Liver (tissue), 9 donors: Measurements from ENCODE around the gene ZFAND2A. TPM values are rescaled to one million over a fixed set of nuclear protein-coding genes. Genes with fewer than 3 reads are reported as not detected.
"Not testable (repeated sequence)": the region's sequence is repeated elsewhere in the genome, so short reads cannot be mapped to it uniquely, and the experiment has no call there.

Experiments used
- DNase-seq: peaks from one replicate; pipeline ENCODE4 v3.0.0-alpha.2; 2017; ENCODE audit warnings: low spot score
- H3K27ac ChIP-seq, 2 donors: one replicate each; pipeline ENCODE4 v1.7.0; 2013; ENCODE audit warnings: inconsistent platforms in 2 of 2, low read length in 2 of 2, control low read depth in 1 of 2, low read depth in 1 of 2, mild to moderate bottlenecking in 1 of 2
- H3K27me3 ChIP-seq, 4 donors: one replicate each; pipeline versions ENCODE4 v1.6.1 to v1.7.0; 2013; ENCODE audit warnings: low read length in 3 of 4, inconsistent platforms in 1 of 4, mild to moderate bottlenecking in 1 of 4, moderate library complexity in 1 of 4; ENCODE audit not compliant: control insufficient read depth in 4 of 4, insufficient read depth in 4 of 4
- H3K36me3 ChIP-seq, 4 donors: one replicate each; pipeline versions ENCODE4 v1.6.1 to v1.7.0; 2013; ENCODE audit warnings: low read length in 3 of 4, mild to moderate bottlenecking in 3 of 4, low read depth in 1 of 4, moderate library complexity in 1 of 4; ENCODE audit not compliant: control insufficient read depth in 4 of 4, insufficient read depth in 3 of 4
- H3K4me1 ChIP-seq, 4 donors: one replicate each; pipeline versions ENCODE4 v1.6.1 to v1.7.0; 2013; ENCODE audit warnings: low read length in 3 of 4, mild to moderate bottlenecking in 3 of 4, moderate library complexity in 1 of 4; ENCODE audit not compliant: control insufficient read depth in 4 of 4, insufficient read depth in 4 of 4
- H3K4me3 ChIP-seq, 3 donors: one replicate each; pipeline versions ENCODE4 v1.6.1 to v1.7.0; 2013; ENCODE audit warnings: low read length in 3 of 3, control low read depth in 1 of 3, low read depth in 1 of 3, mild to moderate bottlenecking in 1 of 3
- H3K9ac ChIP-seq, 2 donors: one replicate each; pipeline ENCODE4 v1.7.0; 2013; ENCODE audit warnings: low read length in 2 of 2, mild to moderate bottlenecking in 2 of 2, moderate library complexity in 2 of 2, control low read depth in 1 of 2, low read depth in 1 of 2
- H3K9me3 ChIP-seq, 4 donors: one replicate each; pipeline versions ENCODE4 v1.6.1 to v1.7.0; 2013; ENCODE audit warnings: low read length in 3 of 4; ENCODE audit not compliant: control insufficient read depth in 4 of 4
- ATF3 ChIP-seq: IDR thresholded peaks from 2 replicates; pipeline ENCODE4 v1.6.1; 2016; ENCODE audit warnings: antibody characterized with exemption
- CTCF ChIP-seq: fragments of 150-350 bp; IDR thresholded peaks from 2 replicates; pipeline ENCODE4 v1.5.1; 2017; ENCODE audit warnings: improper control_type of control experiment, low read depth, low read length; ENCODE audit not compliant: missing input control
- EGR1 ChIP-seq, 2 donors: IDR thresholded peaks; 2 replicates each; pipeline ENCODE4 v1.6.1; 2016 to 2018; ENCODE audit warnings: antibody characterized with exemption in 2 of 2, low read depth in 2 of 2
- FOXA2 ChIP-seq: IDR thresholded peaks from 2 replicates; pipeline ENCODE4 v1.6.1; 2016; ENCODE audit warnings: antibody characterized with exemption
- GABPA ChIP-seq, 2 donors: IDR thresholded peaks in 1 of 2; conservative IDR thresholded peaks in 1 of 2; 2 replicates each; pipeline ENCODE4 v1.6.1; 2016; ENCODE audit warnings: antibody characterized with exemption in 2 of 2, mild to moderate bottlenecking in 1 of 2, moderate library complexity in 1 of 2
- HNF4A ChIP-seq, 2 donors: conservative IDR thresholded peaks; 2 replicates each; pipeline ENCODE4 v1.6.1; 2016; ENCODE audit warnings: antibody characterized with exemption in 2 of 2, mild to moderate bottlenecking in 2 of 2
- MAX ChIP-seq: IDR thresholded peaks from 2 replicates; pipeline ENCODE4 v1.6.1; 2016; ENCODE audit warnings: antibody characterized with exemption
- SP1 ChIP-seq: IDR thresholded peaks from 2 replicates; pipeline ENCODE4 v1.6.1; 2018; ENCODE audit warnings: antibody characterized with exemption, mild to moderate bottlenecking
- TAF1 ChIP-seq: conservative IDR thresholded peaks from 2 replicates; pipeline ENCODE4 v1.6.1; 2016; ENCODE audit warnings: antibody characterized with exemption, mild to moderate bottlenecking
- YY1 ChIP-seq: IDR thresholded peaks from 2 replicates; pipeline ENCODE4 v1.6.1; 2016; ENCODE audit warnings: antibody characterized with exemption, mild to moderate bottlenecking
- ZBTB33 ChIP-seq: IDR thresholded peaks from 2 replicates; pipeline ENCODE4 v1.6.1; 2016; ENCODE audit warnings: antibody characterized with exemption
- WGBS: extraction: QIAGEN DNeasy Blood & Tissue Kit; methylation state at CpG from one replicate; pipeline ENCODE4 v1.1.7; 2013; 5-methylcytosine and 5-hydroxymethylcytosine counted together
- polyA plus RNA-seq, 2 donors: library from polyadenylated mRNA; stranded (reverse) in 1 of 2; unstranded in 1 of 2; fragments of 200-250 nt in 1 of 2; fragments of >200 nt in 1 of 2; fragmentation: Nextera tagmentation in 1 of 2; extraction: Ambion mirVana in 1 of 2; gene quantifications; one replicate each; pipeline versions ENCODE4 v1.2.1 to v1.2.3, GENCODE V29; 2013 to 2015
- total RNA-seq, 2 donors: library from RNA; depleted of rRNA; stranded (reverse); fragments of >200 nt; gene quantifications; one replicate each; pipeline ENCODE4 v1.2.3, GENCODE V29; 2014
- donor health status: healthy.
- donor health status: healthy.
- donor health status: healthy.
- donor health status: healthy.
- donor health status: healthy.

Gene ZFAND2A
- total and polyA plus RNA-seq, 4 donors, result 12.5 to 53.3 (median 33.5) TPM

- no peak for TF ChIP-seq MAX
Observed at GRCh38 chr7:1117321-1117928, 42.6 kb downstream of the ZFAND2A start (continued).

GRCh38 chr7:1116383-1117008 lies 43.5 kb downstream of the ZFAND2A start:
- not testable (repeated sequence) for DNase-seq, H3K9ac ChIP-seq, H3K9me3 ChIP-seq, H3K27me3 ChIP-seq, H3K4me3 ChIP-seq, H3K27ac ChIP-seq, H3K36me3 ChIP-seq, H3K4me1 ChIP-seq
- 98% methylated on average over 49 of the region's 49 CpGs for WGBS

- not testable (repeated sequence) for DNase-seq, H3K4me1 ChIP-seq, H3K27me3 ChIP-seq, H3K4me3 ChIP-seq, H3K9ac ChIP-seq, H3K36me3 ChIP-seq, H3K9me3 ChIP-seq, H3K27ac ChIP-seq
- 97% methylated on average over 44 of the region's 44 CpGs for WGBS
Observed at GRCh38 chr7:1115171-1116045, 44.6 kb downstream of the ZFAND2A start.

GRCh38 chr7:1114505-1114904 lies 45.5 kb downstream of the ZFAND2A start:
- H3K27ac ChIP-seq, result no peak overlapping the region
- no peaks in the 10 kb centered on the region for H3K4me1 ChIP-seq
- no peak for TF ChIP-seq SP1
- no peak for TF ChIP-seq ZBTB33
- TF ChIP-seq TAF1, result no peak
- TF ChIP-seq MAX, result no peak
- no peak for TF ChIP-seq FOXA2
- TF ChIP-seq CTCF, result no peak
- no peak for TF ChIP-seq ATF3
- no peak for TF ChIP-seq YY1
- no peak for TF ChIP-seq GABPA (IDR thresholded peaks at IDR 0.05 in 1 of 2, conservative IDR thresholded peaks at IDR 0.05 in 1 of 2)
- no peak for TF ChIP-seq EGR1 (IDR thresholded peaks at IDR 0.05; ENCODE audit: low read depth in 2 of 2)
- TF ChIP-seq HNF4A (conservative IDR thresholded peaks at IDR 0.05), result no peak
- H3K4me3 ChIP-seq, result no peak overlapping the region
- no peak for DNase-seq
- H3K9me3 ChIP-seq, result no peaks in the 10 kb centered on the region
- no peak overlapping the region for H3K9ac ChIP-seq
- no peaks in the 10 kb centered on the region for H3K36me3 ChIP-seq
- H3K27me3 ChIP-seq, result no peaks in the 10 kb centered on the region
- WGBS, result 97% methylated on average over 19 of the region's 19 CpGs
